ENCODE results near the gene TSHR. TPM values are rescaled to one million over a fixed set of nuclear protein-coding genes. Genes with fewer than 3 reads are reported as not detected.

Gene TSHR
- total and polyA plus RNA-seq, 2 donors (not counting 3 experiments of a cell fraction or from before 2014, with no cell fraction given), result not detected

GRCh38 chr14:81091139-81091538 lies 135.7 kb downstream of the TSHR start:
- Histone ChIP-seq H3K79me2 (ENCODE audit: control insufficient read depth, insufficient read depth, low read length) (no peaks in the 10 kb centered on the region), H4K20me1 (replicated peaks; ENCODE audit: control insufficient read depth, extremely low read depth, insufficient read depth, low read length) (no peaks in the 10 kb centered on the region), H3K27me3 (ENCODE audit: control insufficient read depth in 2 of 2, insufficient read depth in 2 of 2, low read length in 2 of 2) (no peaks in the 10 kb centered on the region), H2AFZ (ENCODE audit: low read depth, low read length) (no peak overlapping the region), H3K4me1 (ENCODE audit: control insufficient read depth, extremely low read depth, insufficient read depth, low read length) (no peaks in the 10 kb centered on the region), H3K9me3 (replicated peaks; ENCODE audit: control insufficient read depth, insufficient read depth, low read length) (no peaks in the 10 kb centered on the region), H3K9me1 (replicated peaks; ENCODE audit: control insufficient read depth, extremely low read depth, insufficient read depth, low read length) (no peaks in the 10 kb centered on the region), H3K4me3 (replicated peaks in 1 of 3; ENCODE audit: insufficient read depth in 1 of 3, low read depth in 1 of 3, low read length in 3 of 3) (no peak overlapping the region), H3K36me3 (ENCODE audit: control insufficient read depth in 2 of 2, extremely low read depth in 1 of 2, insufficient read depth in 2 of 2, low read length in 2 of 2) (no peaks in the 10 kb centered on the region), H3K9ac (replicated peaks; ENCODE audit: extremely low read depth, insufficient read depth, low read length) (no peak overlapping the region), H3K27ac (ENCODE audit: insufficient read depth, low read depth, low read length) (no peak overlapping the region), H3K4me2 (ENCODE audit: insufficient read depth, low read length) (no peak overlapping the region)
- CTCF ChIA-PET, result no interaction called here
- FAIRE-seq (no peak), DNase-seq (ENCODE audit: low read depth, low spot score) (no peak)
- no TSS peak for BruUV-seq (replicated peaks)
- POLR2A ChIA-PET, result no interaction called here
- TF ChIP-seq FOS (IDR thresholded peaks at IDR 0.05; ENCODE audit: borderline replicate concordance, insufficient read depth, low read length) (no peak), JUN (IDR thresholded peaks at IDR 0.05; ENCODE audit: borderline replicate concordance, insufficient read depth, insufficient read length, low read depth) (no peak), MYC (IDR thresholded peaks at IDR 0.05; ENCODE audit: low read depth, low read length) (no peak), GATA2 (IDR thresholded peaks at IDR 0.05; ENCODE audit: insufficient read depth, insufficient read length, low read depth, low read length) (no peak), CTCF (IDR thresholded peaks at IDR 0.05; ENCODE audit: extremely low read depth in 1 of 2, insufficient read depth in 1 of 2, low read depth in 1 of 2, low read length in 2 of 2) (no peak), EZH2 (IDR thresholded peaks at IDR 0.05; ENCODE audit: borderline replicate concordance, low read depth, low read length, severe bottlenecking) (no peak), MAX (IDR thresholded peaks at IDR 0.05; ENCODE audit: insufficient read depth, insufficient read length) (no peak), POLR2AphosphoS5 (IDR thresholded peaks at IDR 0.05; ENCODE audit: insufficient read depth, low read depth, low read length) (no peak), POLR2A (IDR thresholded peaks at IDR 0.05; ENCODE audit: low read depth, low read length) (no peak)
- intact Hi-C loops (cut with micrococcal nuclease) (no loop called here), dilution Hi-C loops (cut with MboI; ENCODE audit: extremely low pct_ligation_motif_present, low sequenced_read_pairs) (no loop called here)
